Natural killer cell treated with Interleukin-12 subunit alpha and Interleukin-12 subunit beta and Interleukin-15 and Interleukin-18, amount 100 ng/mL, for 72 hours (primary cell): Measurements from ENCODE around the gene DDX20. TPM values are rescaled to one million over a fixed set of nuclear protein-coding genes. Genes with fewer than 3 reads are reported as not detected.

Experiments used
- total RNA-seq, 2 donors: library from RNA; stranded (reverse); gene quantifications; one replicate each; pipeline ENCODE4 v1.2.3, GENCODE V29; 2022

DDX20 gene
- total RNA-seq, 2 donors from 2014 or later = 18.5 to 22.7 TPM

Other genes starting within 250 kb of the DDX20 start
- 100 to 1,000 TPM in 1 of 2 donors, 10 to 100 TPM in 1; 97.8 to 138 TPM for gene RAP1A, start 136.1 kb upstream of the DDX20 start, total RNA-seq
- gene INKA2, start 16.5 kb upstream of the DDX20 start, total RNA-seq = under 1 TPM in 1 of 2 donors, not detected in 1; 0.45 TPM
- not detected for gene KCND3, start 233.8 kb downstream of the DDX20 start, total RNA-seq